ENCODE results near the gene BOLA2B.

The BOLA2B gene

GRCh38 chr16:30149250-30149930 lies 44.1 kb downstream of the BOLA2B start:
- no peak for TF ChIP-seq CTCF (IDR thresholded peaks at IDR 0.05; ENCODE audit: insufficient read depth, low read depth, low read length, missing control alignments)

GRCh38 chr16:30147843-30148510 lies 45.5 kb downstream of the BOLA2B start:
- DNase-seq (ENCODE audit: low read depth), result no peak
- H3K4me3 ChIP-seq (ENCODE audit: low read depth, low read length), result no peak overlapping the region
- TF ChIP-seq CTCF (IDR thresholded peaks at IDR 0.05; ENCODE audit: insufficient read depth, low read depth, low read length, missing control alignments), result no peak

More at GRCh38 chr16:30149250-30149930, 44.1 kb downstream of the BOLA2B start:
- H3K4me3 ChIP-seq (ENCODE audit: low read depth, low read length), result no peak overlapping the region
- DNase-seq (ENCODE audit: low read depth), result no peak

GRCh38 chr16:30145657-30146056 lies 47.8 kb downstream of the BOLA2B start:
- no peak for TF ChIP-seq CTCF (IDR thresholded peaks at IDR 0.05; ENCODE audit: insufficient read depth, low read depth, low read length, missing control alignments)
- no peak for DNase-seq (ENCODE audit: low read depth)
- no peak overlapping the region for H3K4me3 ChIP-seq (ENCODE audit: low read depth, low read length)

GRCh38 chr16:30144917-30145316 lies 48.5 kb downstream of the BOLA2B start:
- no peak for TF ChIP-seq CTCF (IDR thresholded peaks at IDR 0.05; ENCODE audit: insufficient read depth, low read depth, low read length, missing control alignments)
- DNase-seq (ENCODE audit: low read depth), result no peak
- no peak overlapping the region for H3K4me3 ChIP-seq (ENCODE audit: low read depth, low read length)

- TF ChIP-seq CTCF (IDR thresholded peaks at IDR 0.05; ENCODE audit: insufficient read depth, low read depth, low read length, missing control alignments), result no peak
- DNase-seq (ENCODE audit: low read depth), result no peak
- H3K4me3 ChIP-seq (ENCODE audit: low read depth, low read length), result no peak overlapping the region
Observed at GRCh38 chr16:30144017-30144416, 49.4 kb downstream of the BOLA2B start.

- no peak overlapping the region for H3K4me3 ChIP-seq (ENCODE audit: low read depth, low read length)
- no peak for DNase-seq (ENCODE audit: low read depth)
- no peak for TF ChIP-seq CTCF (IDR thresholded peaks at IDR 0.05; ENCODE audit: insufficient read depth, low read depth, low read length, missing control alignments)
Observed at GRCh38 chr16:30143347-30143702, 50.1 kb downstream of the BOLA2B start.

All from GM12865 (cell line).